NCI-H345 treated with DMSO at 0.1 percent for 48 hours (cell line): ENCODE results near the gene FERMT1.
"Not testable (repeated sequence)": the region's sequence is repeated elsewhere in the genome, so short reads cannot be mapped to it uniquely, and the experiment has no call there.

Source experiments
- DNase-seq: peaks from one replicate; lab custom pipeline; 2025; ENCODE audit not compliant: unreplicated experiment; lab: John Stamatoyannopoulos, UW

Gene FERMT1

GRCh38 chr20:6115221-6115895 is 7.5 kb downstream of the FERMT1 start:
- no peak for DNase-seq

GRCh38 chr20:6114696-6115095 is 8.1 kb downstream of the FERMT1 start:
- no peak for DNase-seq

- DNase-seq, result no peak
Measured at GRCh38 chr20:6113951-6114350, 8.9 kb downstream of the FERMT1 start.

GRCh38 chr20:6112965-6113364 is 9.9 kb downstream of the FERMT1 start:
- DNase-seq, result not testable (repeated sequence)

- no peak for DNase-seq
Measured at GRCh38 chr20:6108330-6108729, 14.5 kb downstream of the FERMT1 start.

GRCh38 chr20:6104493-6105188 is 18.2 kb downstream of the FERMT1 start:
- DNase-seq, result no peak

GRCh38 chr20:6103301-6103700 is 19.5 kb downstream of the FERMT1 start:
- no peak for DNase-seq

GRCh38 chr20:6101346-6101745 is 21.5 kb downstream of the FERMT1 start:
- no peak for DNase-seq

- DNase-seq, result no peak
Measured at GRCh38 chr20:6100246-6100645, 22.6 kb downstream of the FERMT1 start.

GRCh38 chr20:6099819-6100218 is 23.0 kb downstream of the FERMT1 start:
- DNase-seq, result no peak

- no peak for DNase-seq
Measured at GRCh38 chr20:6095409-6095808, 27.4 kb downstream of the FERMT1 start.

- DNase-seq, result no peak
Measured at GRCh38 chr20:6094565-6094964, 28.3 kb downstream of the FERMT1 start.

GRCh38 chr20:6094063-6094462 is 28.8 kb downstream of the FERMT1 start:
- no peak for DNase-seq

- DNase-seq, result no peak
Measured at GRCh38 chr20:6091661-6092060, 31.2 kb downstream of the FERMT1 start.

- no peak for DNase-seq
Measured at GRCh38 chr20:6086868-6087267, 36.0 kb downstream of the FERMT1 start.

GRCh38 chr20:6083926-6084325 is 38.9 kb downstream of the FERMT1 start:
- DNase-seq, result no peak

- DNase-seq, result no peak
Measured at GRCh38 chr20:6081236-6081635, 41.6 kb downstream of the FERMT1 start.

- no peak for DNase-seq
Measured at GRCh38 chr20:6079016-6079415, 43.8 kb downstream of the FERMT1 start.

- DNase-seq, result no peak
Measured at GRCh38 chr20:6075428-6076219, 47.2 kb downstream of the FERMT1 start.

GRCh38 chr20:6074784-6075183 is 48.0 kb downstream of the FERMT1 start:
- DNase-seq, result no peak

GRCh38 chr20:6074145-6074561 is 48.7 kb downstream of the FERMT1 start:
- DNase-seq, result no peak
